IMR-90 (cell line): Measurements from ENCODE around the gene MOB1A. TPM values are rescaled to one million over a fixed set of nuclear protein-coding genes. Genes with fewer than 3 reads are reported as not detected.

Experiments
- ATAC-seq: fragments of 200-7000 bp; cut with Tn5 transposase; 2 replicates; pipeline ENCODE4 v1.9.1; 2020; ENCODE audit warnings: low read depth, mild to moderate bottlenecking, moderate library complexity
- BruUV-seq: library from RNA; stranded (reverse); fragments of 400-500 nt; replicated peaks from 2 replicates; lab custom pipeline; 2021; lab: Mats Ljungman, UMichigan
- CTCF ChIA-PET: fragments of 300-600 bp; formaldehyde crosslinking; extraction: SDS; loops from one replicate; lab custom pipeline; 2021; ENCODE audit warnings: antibody characterized with exemption; lab: Yijun Ruan, JAX
- POLR2A ChIA-PET: fragments of 300-600 bp; sonication (Branson Sonifier 250); formaldehyde crosslinking; loops from one replicate; lab custom pipeline; 2022; ENCODE audit warnings: antibody characterized with exemption; ENCODE audit not compliant: unreplicated experiment; lab: Charles Lee
- DNase-seq: peaks from one replicate; pipeline ENCODE4 v3.0.0; 2013
- H2AFZ ChIP-seq: replicated peaks from 2 replicates; pipeline ENCODE3; 2013; ENCODE audit warnings: low read length, mild to moderate bottlenecking; ENCODE audit not compliant: poor library complexity
- H2AK5ac ChIP-seq: 2 replicates; pipeline ENCODE4 v1.6.1; 2013; ENCODE audit warnings: low read depth, low read length, inconsistent platforms
- H2AK9ac ChIP-seq: replicated peaks from 2 replicates; pipeline ENCODE3; 2013; ENCODE audit warnings: mild to moderate bottlenecking, low read depth, low read length, moderate library complexity; ENCODE audit not compliant: poor library complexity
- H2BK120ac ChIP-seq: 2 replicates; pipeline ENCODE4 v1.6.1; 2013; ENCODE audit warnings: low read depth, low read length, inconsistent platforms
- H2BK15ac ChIP-seq: 3 replicates; pipeline ENCODE4 v1.6.1; 2013; ENCODE audit warnings: low read depth, low read length, inconsistent platforms
- H2BK20ac ChIP-seq: 2 replicates; pipeline ENCODE4 v1.6.1; 2013; ENCODE audit warnings: low read depth, mild to moderate bottlenecking, inconsistent platforms, low read length, moderate library complexity
- H2BK5ac ChIP-seq: 2 replicates; pipeline ENCODE4 v1.6.1; 2013; ENCODE audit warnings: mild to moderate bottlenecking, low read depth, low read length, inconsistent platforms; ENCODE audit not compliant: poor library complexity, severe bottlenecking
- H3K14ac ChIP-seq: replicated peaks from 2 replicates; pipeline ENCODE4 v1.6.1; 2013; ENCODE audit warnings: low read depth, low read length, inconsistent platforms
- H3K18ac ChIP-seq: 2 replicates; pipeline ENCODE4 v1.6.1; 2013; ENCODE audit warnings: low read depth, low read length, control low read depth
- H3K23ac ChIP-seq: 2 replicates; pipeline ENCODE4 v1.6.1; 2013; ENCODE audit warnings: low read depth, low read length, inconsistent platforms
- H3K27ac ChIP-seq: 2 replicates; pipeline ENCODE4 v1.5.1; 2013; ENCODE audit warnings: mild to moderate bottlenecking, control low read depth, low read length; ENCODE audit not compliant: insufficient read depth
- H3K27me3 ChIP-seq: 2 replicates; pipeline ENCODE4 v1.6.1; 2013; ENCODE audit warnings: low read length; ENCODE audit not compliant: control insufficient read depth, insufficient read depth
- H3K36me3 ChIP-seq: 2 replicates; pipeline ENCODE4 v1.6.1; 2013; ENCODE audit warnings: low read length, mixed read lengths; ENCODE audit not compliant: control insufficient read depth, insufficient read depth
- H3K4ac ChIP-seq: 2 replicates; pipeline ENCODE4 v1.6.1; 2013; ENCODE audit warnings: low read depth, low read length, inconsistent platforms
- H3K4me1 ChIP-seq: 2 replicates; pipeline ENCODE4 v1.6.1; 2013; ENCODE audit warnings: low read length, mixed read lengths; ENCODE audit not compliant: control insufficient read depth, insufficient read depth
- H3K4me2 ChIP-seq: 2 replicates; pipeline ENCODE4 v1.6.1; 2013; ENCODE audit warnings: low read depth, mild to moderate bottlenecking, control low read depth, low read length, moderate library complexity
- H3K4me3 ChIP-seq: 2 replicates; pipeline ENCODE4 v1.5.1; 2013; ENCODE audit warnings: low read depth, mild to moderate bottlenecking, control low read depth, low read length, moderate library complexity; ENCODE audit not compliant: insufficient read depth
- H3K56ac ChIP-seq: 2 replicates; pipeline ENCODE4 v1.6.1; 2013; ENCODE audit warnings: low read length, inconsistent platforms; ENCODE audit not compliant: insufficient read depth; ENCODE audit errors: extremely low read depth
- H3K79me1 ChIP-seq, 2 experiments: 2 replicates each; pipeline ENCODE4 v1.6.1; 2013; ENCODE audit warnings: low read length in 2 of 2, inconsistent platforms in 1 of 2, low read depth in 1 of 2
- H3K9ac ChIP-seq: 2 replicates; pipeline ENCODE4 v1.6.1; 2013; ENCODE audit warnings: low read depth, low read length, control low read depth
- H3K9me1 ChIP-seq: 2 replicates; pipeline ENCODE4 v1.6.1; 2013; ENCODE audit warnings: low read length, inconsistent platforms; ENCODE audit not compliant: insufficient read depth
- H3K9me3 ChIP-seq: 2 replicates; pipeline ENCODE4 v1.6.1; 2013; ENCODE audit warnings: low read length; ENCODE audit not compliant: control insufficient read depth, insufficient read depth
- H4K20me1 ChIP-seq: 2 replicates; pipeline ENCODE4 v1.6.1; 2013; ENCODE audit warnings: low read length, inconsistent platforms; ENCODE audit not compliant: insufficient read depth
- H4K5ac ChIP-seq: 2 replicates; pipeline ENCODE4 v1.6.1; 2013; ENCODE audit warnings: mild to moderate bottlenecking, low read depth, low read length, control low read depth
- H4K8ac ChIP-seq, 2 experiments: 2 replicates each; pipeline ENCODE4 v1.6.1; 2013; ENCODE audit warnings: low read depth in 2 of 2, low read length in 2 of 2, control low read depth in 1 of 2, inconsistent platforms in 1 of 2
- H4K91ac ChIP-seq: 2 replicates; pipeline ENCODE4 v1.6.1; 2013; ENCODE audit warnings: low read depth, low read length, inconsistent platforms; ENCODE audit not compliant: insufficient read depth
- BHLHE40 ChIP-seq: fragments of 150-350 bp; IDR thresholded peaks from 2 replicates; pipeline ENCODE4 v1.6.1; 2016; ENCODE audit warnings: mild to moderate bottlenecking, low read depth, low read length
- CEBPB ChIP-seq: IDR thresholded peaks from 2 replicates; pipeline ENCODE4 v1.6.1; 2012; ENCODE audit warnings: low read depth, low read length, improper control_type of control experiment
- FOS ChIP-seq: fragments of 150-350 bp; IDR thresholded peaks from 2 replicates; pipeline ENCODE4 v1.6.1; 2016; ENCODE audit warnings: low read depth, low read length
- MAZ ChIP-seq: IDR thresholded peaks from 2 replicates; pipeline ENCODE4 v1.6.1; 2012; ENCODE audit warnings: low read depth, mild to moderate bottlenecking, low read length, improper control_type of control experiment, moderate library complexity, borderline replicate concordance
- MXI1 ChIP-seq: IDR thresholded peaks from 2 replicates; pipeline ENCODE4 v1.6.1; 2012; ENCODE audit warnings: low read depth, mild to moderate bottlenecking, low read length, moderate library complexity, borderline replicate concordance
- POLR2A ChIP-seq: IDR thresholded peaks from 2 replicates; pipeline ENCODE4 v1.6.1; 2012; ENCODE audit warnings: mild to moderate bottlenecking, low read depth, low read length
- RCOR1 ChIP-seq: IDR thresholded peaks from 2 replicates; pipeline ENCODE4 v1.6.1; 2012; ENCODE audit warnings: mild to moderate bottlenecking, low read length, improper control_type of control experiment; ENCODE audit not compliant: insufficient replicate concordance
- SMC3 ChIP-seq: fragments of 150-350 bp; IDR thresholded peaks from 2 replicates; pipeline ENCODE4 v1.6.1; 2016; ENCODE audit warnings: low read depth, mild to moderate bottlenecking, antibody characterized with exemption, low read length, moderate library complexity
- WGBS, 2 experiments: methylation state at CpG; one replicate each; pipeline versions ENCODE4 v1.1.5 to v1.1.7; 2013; ENCODE audit warnings: missing lambda C conversion rate in 2 of 2; ENCODE audit not compliant: insufficient read length in 1 of 2; ENCODE audit errors: extremely low coverage in 2 of 2; 5-methylcytosine and 5-hydroxymethylcytosine counted together
- dilution Hi-C: fragments of 300-500 bp; cut with HindIII; formaldehyde crosslinking; loops from one replicate; pipeline ENCODE4 v1.14.3; 2018; ENCODE audit warnings: low sequenced_read_pairs; ENCODE audit not compliant: unreplicated experiment
- in situ Hi-C: fragments of 300-500 bp; cut with MboI; formaldehyde crosslinking; loops from 3 replicates; pipeline ENCODE4 v1.14.3; 2019; ENCODE audit warnings: low sequenced_read_pairs, inconsistent platforms, mixed read lengths
- intact Hi-C: fragments of 100-400 bp; cut with micrococcal nuclease; formaldehyde crosslinking; loops from 2 replicates; pipeline ENCODE4 v1.10.0; 2022
- polyA plus RNA-seq, 3 experiments: library from polyadenylated mRNA; depleted of rRNA; stranded (reverse); fragments of >200 nt; gene quantifications; 2 replicates each; pipeline ENCODE4 v1.2.3, GENCODE V29; 2012; ENCODE audit warnings: low replicate concordance in 1 of 3
- total RNA-seq: library from RNA; depleted of rRNA; stranded (reverse); fragments of >200 nt; gene quantifications from 2 replicates; pipeline ENCODE4 v1.2.3, GENCODE V29; 2012
- TF ChIP-seq, protein P1 (sequence below): fragments of 150-350 bp; IDR thresholded peaks from 2 replicates; pipeline ENCODE4 v1.6.1; 2017; ENCODE audit warnings: mild to moderate bottlenecking, antibody characterized with exemption, low read length, low read depth
- TF ChIP-seq, protein P2 (sequence below): fragments of 150-350 bp; IDR thresholded peaks from 2 replicates; pipeline ENCODE4 v1.6.1; 2016; ENCODE audit warnings: low read depth, mild to moderate bottlenecking, low read length, moderate library complexity, borderline replicate concordance

MOB1A gene
- total and polyA plus RNA-seq, 2 of the 4 experiments (the other 2 are of a cell fraction), result 21.0 to 60.8 TPM

DNA sequence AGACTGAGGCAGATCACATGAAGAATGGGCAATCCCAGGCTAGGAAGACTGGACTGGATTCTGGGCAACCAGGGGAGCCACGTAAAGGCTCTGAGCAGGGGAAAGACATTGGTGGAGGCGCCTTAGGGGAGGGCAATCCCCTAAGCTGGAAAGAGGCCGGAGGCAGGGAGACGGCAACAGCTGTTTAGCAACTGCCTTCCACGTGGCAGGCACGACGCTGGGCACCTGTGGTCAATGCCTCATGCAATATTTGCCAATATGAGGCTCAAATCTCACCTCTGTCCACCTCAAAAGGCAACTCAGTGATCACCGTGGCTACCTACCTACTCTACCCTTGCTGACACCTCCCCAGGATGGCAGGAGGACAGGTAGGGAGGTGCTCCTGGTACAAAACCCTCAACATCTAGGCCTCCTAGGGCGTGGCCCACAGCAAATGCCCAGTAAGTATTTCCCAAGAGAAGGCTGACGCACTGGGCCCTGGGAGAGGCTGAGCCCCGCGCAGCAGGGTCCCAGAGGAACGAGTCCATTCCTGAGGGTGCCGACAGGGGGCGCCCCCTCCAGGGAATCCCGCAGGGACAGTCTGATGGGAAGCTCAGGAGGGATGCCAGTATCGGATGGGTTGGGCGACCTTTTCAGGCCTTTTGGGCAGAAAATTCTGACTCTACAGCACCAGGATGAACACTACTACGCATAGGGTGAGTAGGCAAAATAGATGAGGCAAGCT is 39.9 kb downstream of the MOB1A start:
- Histone ChIP-seq H2BK20ac (no peak overlapping the region), H2AK9ac (peak overlapping the region; percentile 20), H3K79me1 (peaks cover 5 to 27% of the 10 kb centered on the region in 2 experiments; a peak in 3 of 4 replicates), H3K36me3 (peaks cover 13% of the 10 kb centered on the region), H3K4ac (no peak overlapping the region), H2AFZ (no peak overlapping the region), H3K18ac (no peak overlapping the region), H4K8ac (no peak overlapping the region), H3K23ac (no peak overlapping the region), H3K27ac (no peak overlapping the region), H4K91ac (no peak overlapping the region), H3K4me3 (no peak overlapping the region), H3K27me3 (no peaks in the 10 kb centered on the region), H3K4me2 (no peak overlapping the region), H3K4me1 (no peaks in the 10 kb centered on the region), H2BK120ac (no peak overlapping the region), H3K9me1 (0 out of 2 replicates have a peak, but pooled peaks cover 13% of the 10 kb centered on the region), H3K14ac (no peak overlapping the region), H2BK5ac (no peak overlapping the region), H4K5ac (no peak overlapping the region), H3K56ac (no peak overlapping the region), H4K20me1 (no peaks in the 10 kb centered on the region), H3K9ac (no peak overlapping the region), H3K9me3 (no peaks in the 10 kb centered on the region), H2BK15ac (no peak overlapping the region), H2AK5ac (no peak overlapping the region)
- BruUV-seq, result no TSS peak
- WGBS, 2 experiments, result 85% methylated on average over 7 of the region's 19 CpGs; no CpG with 5 or more reads in 1 of the 2 experiments
- ChIA-PET CTCF (interaction anchor here (1.5 kb wide), 1 partner anchor 18 kb away, joined by 5 read pairs; no protein-coding TSS in a partner anchor), POLR2A (no interaction called here)
- intact Hi-C loops, result no loop called here
- in situ Hi-C loops, result loop anchor here (25.0 kb wide), 1 partner anchor 301 kb away; the partner anchor contains the start of gene STAMBP
- ATAC-seq, result no peak
- dilution Hi-C loops, result no loop called here
- no peak for DNase-seq
- no peak for TF ChIP-seq POLR2A
- no peak for TF ChIP-seq CEBPB
- TF ChIP-seq SMC3, result no peak
- no peak for TF ChIP-seq BHLHE40
- TF ChIP-seq, protein P1, sequence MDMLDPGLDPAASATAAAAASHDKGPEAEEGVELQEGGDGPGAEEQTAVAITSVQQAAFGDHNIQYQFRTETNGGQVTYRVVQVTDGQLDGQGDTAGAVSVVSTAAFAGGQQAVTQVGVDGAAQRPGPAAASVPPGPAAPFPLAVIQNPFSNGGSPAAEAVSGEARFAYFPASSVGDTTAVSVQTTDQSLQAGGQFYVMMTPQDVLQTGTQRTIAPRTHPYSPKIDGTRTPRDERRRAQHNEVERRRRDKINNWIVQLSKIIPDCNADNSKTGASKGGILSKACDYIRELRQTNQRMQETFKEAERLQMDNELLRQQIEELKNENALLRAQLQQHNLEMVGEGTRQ, result no peak
- TF ChIP-seq MAZ, result no peak
- TF ChIP-seq, protein P2, sequence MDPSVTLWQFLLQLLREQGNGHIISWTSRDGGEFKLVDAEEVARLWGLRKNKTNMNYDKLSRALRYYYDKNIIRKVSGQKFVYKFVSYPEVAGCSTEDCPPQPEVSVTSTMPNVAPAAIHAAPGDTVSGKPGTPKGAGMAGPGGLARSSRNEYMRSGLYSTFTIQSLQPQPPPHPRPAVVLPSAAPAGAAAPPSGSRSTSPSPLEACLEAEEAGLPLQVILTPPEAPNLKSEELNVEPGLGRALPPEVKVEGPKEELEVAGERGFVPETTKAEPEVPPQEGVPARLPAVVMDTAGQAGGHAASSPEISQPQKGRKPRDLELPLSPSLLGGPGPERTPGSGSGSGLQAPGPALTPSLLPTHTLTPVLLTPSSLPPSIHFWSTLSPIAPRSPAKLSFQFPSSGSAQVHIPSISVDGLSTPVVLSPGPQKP, result no peak
- no peak for TF ChIP-seq RCOR1
- TF ChIP-seq FOS, result no peak
- TF ChIP-seq MXI1, result no peak
